GM12864 (cell line): ENCODE data around the gene CACNA2D3.
"Not testable (repeated sequence)": the region's sequence is repeated elsewhere in the genome, so short reads cannot be mapped to it uniquely, and the experiment has no call there.

Experiments
- DNase-seq: peaks from one replicate; pipeline ENCODE4 v3.0.0-alpha.2; 2011; ENCODE audit warnings: low read depth
- H3K4me3 ChIP-seq: 2 replicates; pipeline ENCODE4 v1.5.1; 2011; ENCODE audit warnings: mild to moderate bottlenecking, low read depth, low read length, control low read depth
- TF ChIP-seq, protein P1 (sequence below): IDR thresholded peaks from 2 replicates; pipeline ENCODE4 v1.5.1; 2011; ENCODE audit warnings: low read depth, mild to moderate bottlenecking, moderate library complexity, low read length, control low read depth, inconsistent platforms; ENCODE audit errors: missing control alignments

CACNA2D3 gene

DNA sequence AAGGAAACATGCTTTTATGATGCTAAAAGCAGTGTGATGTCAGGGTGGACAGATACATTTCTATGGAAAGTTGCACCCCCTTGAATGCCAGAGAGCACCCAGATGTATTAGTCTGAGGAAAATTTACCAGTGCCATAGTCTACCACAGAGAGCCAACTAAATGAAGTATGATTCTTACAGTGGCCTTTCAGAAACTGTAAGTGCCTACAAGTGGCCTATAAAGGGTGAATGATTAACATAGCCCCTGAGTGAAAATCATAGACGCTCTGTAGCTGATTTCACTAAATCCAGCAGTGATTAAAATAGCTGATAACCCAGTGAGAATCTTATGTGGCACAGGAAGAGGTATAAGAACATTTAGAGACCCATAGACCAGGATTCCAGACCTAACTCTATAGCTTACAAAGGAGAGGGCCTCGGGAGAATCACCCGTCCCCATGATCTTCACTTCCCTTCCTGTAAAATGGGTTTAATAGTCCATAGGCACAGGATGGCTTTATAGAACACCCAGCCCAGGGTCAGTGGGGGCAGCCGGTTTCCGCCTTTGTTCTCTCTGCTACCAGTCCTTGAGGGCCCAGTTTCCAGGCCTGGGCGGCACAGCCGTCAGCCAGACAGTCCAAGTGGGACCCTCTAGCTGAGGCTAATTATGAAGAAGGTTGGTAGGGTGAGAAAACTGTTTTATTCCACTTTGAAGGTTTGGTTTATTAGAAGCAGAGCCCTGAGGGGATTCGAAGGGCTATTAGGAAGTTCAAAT, 35.5 kb upstream of the CACNA2D3 start:
- H3K4me3 ChIP-seq: no peak overlapping the region
- DNase-seq: no peak
- TF ChIP-seq, protein P1, sequence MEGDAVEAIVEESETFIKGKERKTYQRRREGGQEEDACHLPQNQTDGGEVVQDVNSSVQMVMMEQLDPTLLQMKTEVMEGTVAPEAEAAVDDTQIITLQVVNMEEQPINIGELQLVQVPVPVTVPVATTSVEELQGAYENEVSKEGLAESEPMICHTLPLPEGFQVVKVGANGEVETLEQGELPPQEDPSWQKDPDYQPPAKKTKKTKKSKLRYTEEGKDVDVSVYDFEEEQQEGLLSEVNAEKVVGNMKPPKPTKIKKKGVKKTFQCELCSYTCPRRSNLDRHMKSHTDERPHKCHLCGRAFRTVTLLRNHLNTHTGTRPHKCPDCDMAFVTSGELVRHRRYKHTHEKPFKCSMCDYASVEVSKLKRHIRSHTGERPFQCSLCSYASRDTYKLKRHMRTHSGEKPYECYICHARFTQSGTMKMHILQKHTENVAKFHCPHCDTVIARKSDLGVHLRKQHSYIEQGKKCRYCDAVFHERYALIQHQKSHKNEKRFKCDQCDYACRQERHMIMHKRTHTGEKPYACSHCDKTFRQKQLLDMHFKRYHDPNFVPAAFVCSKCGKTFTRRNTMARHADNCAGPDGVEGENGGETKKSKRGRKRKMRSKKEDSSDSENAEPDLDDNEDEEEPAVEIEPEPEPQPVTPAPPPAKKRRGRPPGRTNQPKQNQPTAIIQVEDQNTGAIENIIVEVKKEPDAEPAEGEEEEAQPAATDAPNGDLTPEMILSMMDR: no peak

DNA sequence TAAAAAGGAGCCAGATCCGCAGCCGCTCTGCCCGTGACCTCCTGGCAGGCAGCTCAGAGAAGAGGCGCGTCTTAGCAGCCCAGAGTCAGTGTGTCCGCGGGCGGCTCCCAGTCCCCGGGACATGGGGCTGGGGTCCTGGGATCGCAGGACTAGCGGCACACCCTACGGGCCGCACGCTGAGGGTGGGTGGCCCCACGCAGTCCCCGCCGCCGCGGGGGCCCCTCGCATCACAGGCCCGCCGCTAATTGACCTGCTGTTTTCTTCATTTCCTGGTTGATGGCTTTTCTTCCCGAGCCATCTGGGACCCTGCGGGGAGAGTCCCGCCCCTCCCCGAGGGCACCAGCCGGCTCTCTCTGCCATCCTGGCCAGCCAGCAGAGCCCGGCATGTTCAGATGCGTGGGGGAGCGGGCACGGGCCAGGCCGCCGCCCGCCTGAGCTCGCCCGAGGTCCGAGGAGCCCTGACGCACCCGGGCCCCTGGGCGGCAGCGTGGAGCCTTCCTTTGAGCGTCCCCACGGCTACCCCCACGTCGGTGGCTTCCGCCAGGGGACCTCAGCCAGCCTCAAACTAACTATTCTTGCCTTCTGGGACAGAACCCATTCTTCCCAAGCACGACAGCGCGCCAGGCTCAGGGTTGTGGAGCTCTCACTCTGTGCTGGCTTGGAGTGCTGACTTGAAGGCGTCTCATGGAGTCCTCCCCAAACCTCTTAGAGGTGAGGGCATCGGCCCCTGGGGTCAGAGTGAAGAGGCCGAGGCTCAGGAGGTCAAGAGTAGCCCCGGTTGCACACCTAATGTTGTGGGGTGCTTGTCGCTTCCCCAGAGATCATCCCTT, 34.6 kb upstream of the CACNA2D3 start:
- no peak for DNase-seq

DNA sequence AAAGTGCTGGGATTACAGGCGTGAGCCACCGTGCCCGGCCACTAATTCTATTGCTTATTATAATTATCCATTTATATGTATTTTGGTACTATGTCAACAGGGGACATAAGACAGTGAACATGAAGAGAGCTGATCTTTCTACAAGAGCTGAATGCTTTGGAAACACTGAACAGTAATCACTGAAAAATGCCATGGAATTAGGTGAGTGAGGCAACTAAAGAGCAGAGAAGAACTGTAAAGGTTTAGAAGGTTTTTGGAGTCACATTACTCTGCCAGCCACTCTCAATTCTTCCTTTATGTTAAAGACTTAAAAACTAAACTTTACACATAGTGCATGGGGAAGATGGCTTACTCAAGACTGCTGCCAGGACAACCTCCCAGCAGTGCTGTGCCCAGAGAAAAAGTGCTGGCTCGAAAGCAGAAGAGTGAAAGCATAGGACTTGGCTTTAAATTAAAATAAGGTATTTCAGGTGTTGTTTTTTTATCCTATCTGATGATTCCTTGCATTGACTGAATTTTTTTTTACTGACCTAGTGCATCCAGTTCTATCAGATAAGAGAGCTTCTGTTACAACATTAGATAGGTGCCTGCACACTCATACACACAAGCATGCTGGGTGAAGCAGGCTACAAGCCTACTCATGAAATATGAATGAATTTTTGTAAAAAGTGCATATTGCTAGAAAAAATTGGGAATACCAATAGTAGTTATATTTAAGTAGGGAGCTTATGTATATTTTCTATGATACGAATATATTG, 28.7 kb upstream of the CACNA2D3 start:
- DNase-seq: no peak
- TF ChIP-seq, protein P1: no peak
- H3K4me3 ChIP-seq: no peak overlapping the region

More for the DNA sequence above, 34.6 kb upstream of the CACNA2D3 start:
- H3K4me3 ChIP-seq: no peak overlapping the region
- TF ChIP-seq, protein P1: no peak

DNA sequence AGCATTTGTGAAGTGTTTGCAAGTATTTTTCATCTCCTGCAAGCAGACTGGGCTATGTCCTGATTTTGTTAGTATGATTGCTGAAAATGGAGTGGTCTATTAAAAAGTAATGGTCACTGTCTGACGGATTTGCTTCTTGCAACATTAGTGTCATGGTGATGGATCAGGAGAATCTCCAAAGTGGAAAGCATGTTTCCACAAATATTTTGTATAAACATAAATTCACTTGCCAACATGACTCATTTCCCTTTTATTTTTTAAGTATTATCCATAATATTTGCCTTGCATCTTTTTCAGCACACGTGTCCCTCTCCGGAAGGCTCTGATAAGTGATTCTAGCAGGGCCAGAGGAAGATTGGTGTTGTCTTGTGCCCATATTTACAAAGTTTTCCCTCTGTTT, 27.4 kb upstream of the CACNA2D3 start:
- no peak for DNase-seq
- H3K4me3 ChIP-seq: no peak overlapping the region
- TF ChIP-seq, protein P1: no peak

DNA sequence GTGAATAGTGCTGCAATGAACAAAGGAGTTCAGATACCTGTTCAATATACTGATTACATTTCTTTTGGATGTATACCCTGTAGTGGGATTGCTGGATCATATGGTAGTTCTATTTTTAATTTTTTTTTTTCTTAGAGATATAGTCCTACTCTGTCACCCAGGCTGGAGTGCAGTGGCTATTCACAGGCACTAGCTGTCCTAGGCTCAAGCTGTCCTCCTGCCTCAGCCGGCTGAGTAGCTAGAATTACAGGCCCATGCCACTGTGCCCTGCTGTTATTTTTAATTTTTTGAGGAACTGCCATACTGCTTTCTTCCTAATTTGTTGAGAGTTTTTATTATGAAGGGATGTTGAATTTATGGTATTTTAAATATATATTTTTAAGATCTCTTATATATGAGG, 23.0 kb upstream of the CACNA2D3 start:
- H3K4me3 ChIP-seq: no peak overlapping the region
- TF ChIP-seq, protein P1: no peak
- no peak for DNase-seq

DNA sequence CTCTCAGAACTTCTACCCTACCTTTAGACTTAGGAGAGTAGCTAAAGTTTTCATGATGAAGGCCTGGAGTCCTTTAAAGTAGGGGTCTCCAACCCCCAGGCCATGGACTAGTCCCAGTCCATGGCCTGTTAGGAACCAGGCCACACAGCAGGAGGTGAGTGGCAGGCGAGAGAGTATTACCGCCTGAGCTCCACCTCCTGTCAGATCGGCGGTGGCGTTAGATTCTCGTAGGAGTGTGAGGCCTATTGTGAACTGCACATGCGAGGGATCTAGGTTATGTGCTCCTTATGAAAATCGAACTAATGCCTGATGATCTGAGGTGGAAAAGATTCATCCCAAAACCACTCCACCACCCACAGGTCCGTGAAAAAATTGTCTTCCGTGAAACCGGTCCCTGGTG, 18.3 kb upstream of the CACNA2D3 start:
- H3K4me3 ChIP-seq: no peak overlapping the region
- no peak for DNase-seq
- TF ChIP-seq, protein P1: no peak

DNA sequence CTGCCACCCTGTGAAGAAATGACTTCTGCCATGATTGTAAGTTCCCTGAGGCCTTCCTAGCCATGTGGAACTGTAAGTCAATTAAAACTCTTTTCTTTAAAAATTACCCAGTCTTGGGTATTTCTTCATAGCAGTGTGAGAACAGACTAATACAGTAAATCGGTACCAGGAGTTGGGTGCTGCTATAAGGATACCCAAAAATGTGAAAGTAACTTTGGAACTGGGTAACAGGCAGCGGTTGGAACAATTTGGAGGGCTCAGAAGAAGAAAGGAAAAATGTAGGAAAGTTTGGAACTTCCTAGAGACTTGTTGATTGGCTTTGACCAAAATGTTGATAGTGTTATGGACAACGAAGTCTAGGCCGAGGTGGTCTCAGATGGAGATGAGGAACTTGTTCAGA, 6.2 kb upstream of the CACNA2D3 start:
- not testable (repeated sequence) for H3K4me3 ChIP-seq, DNase-seq
